HepG2 (cell line): ENCODE measurements around the gene SNAI3. TPM values are rescaled to one million over a fixed set of nuclear protein-coding genes. Genes with fewer than 3 reads are reported as not detected.
A peak's percentile ranks its signal among the peaks of the same experiment; 100 is the strongest.

Experiments
- CBX2 ChIP-seq, 2 experiments: fragments of 200-600 bp in 1 of 2; sonication (generic); formaldehyde crosslinking in 1 of 2; IDR thresholded peaks; 2 replicates each; pipeline versions ENCODE4 v1.7.0 to v1.8.1; 2018 to 2022; ENCODE audit warnings: low read depth in 2 of 2, low read length in 1 of 2, mild to moderate bottlenecking in 1 of 2, missing genetic modification reagents in 1 of 2
- ESRRA ChIP-seq: sonication (generic); formaldehyde crosslinking; IDR thresholded peaks from 2 replicates; pipeline ENCODE4 v1.5.1; 2020; ENCODE audit warnings: mild to moderate bottlenecking, low read depth, missing genetic modification reagents
- FOXA3 ChIP-seq: IDR thresholded peaks from 2 replicates; pipeline ENCODE4 v1.6.1; 2016; ENCODE audit warnings: missing genetic modification reagents, missing compliant biosample characterization
- MXD4 ChIP-seq: IDR thresholded peaks from 2 replicates; pipeline ENCODE4 v1.6.1; 2016; ENCODE audit warnings: mild to moderate bottlenecking, missing biosample characterization, missing genetic modification reagents
- SNAPC2 ChIP-seq: sonication (generic); formaldehyde crosslinking; IDR thresholded peaks from 2 replicates; pipeline ENCODE4 v1.8.1; 2022; ENCODE audit warnings: mild to moderate bottlenecking, missing genetic modification reagents
- SRSF1 ChIP-seq: fragments of 200-400 bp; formaldehyde crosslinking; optimal IDR thresholded peaks from 2 replicates; pipeline ENCODE3; 2017; ENCODE audit warnings: mild to moderate bottlenecking, low read depth, low read length, moderate library complexity
- TAF1 ChIP-seq: sonication (generic); formaldehyde crosslinking; IDR thresholded peaks from 2 replicates; pipeline ENCODE4 v1.4.0; 2020; ENCODE audit warnings: missing genetic modification reagents
- ZNF180 ChIP-seq: sonication (generic); formaldehyde crosslinking; IDR thresholded peaks from 2 replicates; pipeline ENCODE4 v1.4.0; 2020; ENCODE audit warnings: low read depth, missing genetic modification reagents, borderline replicate concordance
- ZNF235 ChIP-seq: sonication (generic); formaldehyde crosslinking; IDR thresholded peaks from 2 replicates; pipeline ENCODE4 v1.8.1; 2023; ENCODE audit warnings: mild to moderate bottlenecking, missing genetic modification reagents, borderline replicate concordance
- ZNF326 ChIP-seq: sonication (generic); formaldehyde crosslinking; IDR thresholded peaks from 2 replicates; pipeline ENCODE4 v1.4.0; 2020; ENCODE audit warnings: missing genetic modification reagents, borderline replicate concordance
- ZNF367 ChIP-seq: sonication (generic); formaldehyde crosslinking; IDR thresholded peaks from 2 replicates; pipeline ENCODE4 v1.4.0; 2020; ENCODE audit warnings: missing genetic modification reagents, borderline replicate concordance
- ZNF460 ChIP-seq: sonication (generic); formaldehyde crosslinking; IDR thresholded peaks from 2 replicates; pipeline ENCODE4 v1.5.1; 2020; ENCODE audit warnings: missing genetic modification reagents, mild to moderate bottlenecking, borderline replicate concordance
- ZNF616 ChIP-seq: sonication (generic); formaldehyde crosslinking; IDR thresholded peaks from 2 replicates; pipeline ENCODE4 v1.5.0; 2020; ENCODE audit warnings: low read depth, mild to moderate bottlenecking, missing genetic modification reagents
- ZNF772 ChIP-seq: sonication (generic); formaldehyde crosslinking; IDR thresholded peaks from 2 replicates; pipeline ENCODE4 v1.5.0; 2020; ENCODE audit warnings: mild to moderate bottlenecking, missing genetic modification reagents
- polyA plus RNA-seq, 8 experiments: library from polyadenylated mRNA; depleted of rRNA in 3 of 8; stranded (reverse) in 7 of 8; unstranded in 1 of 8; fragments of >200 nt; fragmentation: Illumina TruSeq in 4 of 8; extraction: Trizol in 4 of 8; gene quantifications; 2 replicates each; pipeline versions ENCODE4 v1.2.1 to v1.2.3, GENCODE V29; 2011 to 2016; ENCODE audit warnings: low read depth in 4 of 8, missing spikeins in 1 of 8, mixed read lengths in 1 of 8; ENCODE audit not compliant: insufficient read depth in 1 of 8
- total RNA-seq, 5 experiments: library from RNA; depleted of rRNA; stranded (reverse); fragments of >200 nt; fragmentation: Illumina TruSeq; extraction: Trizol; gene quantifications; 2 replicates each; pipeline ENCODE4 v1.2.3, GENCODE V29; 2016; ENCODE audit warnings: low read depth in 1 of 5
- TF ChIP-seq, protein P1 (sequence below): sonication (generic); formaldehyde crosslinking; IDR thresholded peaks from one replicate; pipeline ENCODE4 v1.5.1; 2020; ENCODE audit warnings: mild to moderate bottlenecking, missing genetic modification reagents; ENCODE audit errors: not compliant biosample characterization
- TF ChIP-seq, protein P2 (sequence below): sonication (generic); formaldehyde crosslinking; IDR thresholded peaks from 2 replicates; pipeline ENCODE4 v1.8.1; 2022; ENCODE audit warnings: mild to moderate bottlenecking, missing genetic modification reagents
- TF ChIP-seq, protein P3 (sequence below): sonication (generic); formaldehyde crosslinking; IDR thresholded peaks from 2 replicates; pipeline ENCODE4 v1.4.0; 2020; ENCODE audit warnings: mild to moderate bottlenecking, missing genetic modification reagents
- TF ChIP-seq, protein P4 (sequence below): IDR thresholded peaks from 2 replicates; pipeline ENCODE4 v1.6.1; 2016

SNAI3 gene
- total and polyA plus RNA-seq, 2 of the 13 experiments (the other 11 are each of a cell fraction or from before 2014, with no cell fraction given) = 0.09 to 0.18 TPM

DNA sequence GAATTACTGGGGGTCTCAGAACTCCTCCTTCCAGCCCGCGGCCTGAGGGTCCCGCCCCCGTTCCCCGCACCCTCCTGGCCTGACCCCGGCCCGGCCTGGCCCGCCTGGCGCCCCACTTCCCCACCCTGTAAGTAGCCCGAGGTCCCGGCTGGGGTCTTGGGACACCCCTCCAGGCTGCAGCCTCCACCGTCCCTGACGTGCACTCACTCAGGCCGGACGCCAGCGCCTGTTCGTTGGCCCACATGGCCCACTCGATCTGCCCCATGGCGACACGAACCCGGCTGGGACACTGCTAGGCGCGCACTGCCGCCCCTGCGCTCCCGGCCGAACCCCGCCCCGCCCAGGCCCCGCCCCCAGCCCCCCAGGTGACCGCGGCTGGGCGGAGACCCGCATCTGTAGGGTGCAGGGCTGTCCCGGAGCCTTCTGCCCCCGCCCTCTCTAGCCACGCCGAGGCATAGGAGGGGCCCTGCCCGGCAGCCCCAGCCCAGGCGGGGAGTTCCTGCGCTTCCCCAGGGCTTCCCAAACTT, 35.5 kb downstream of the SNAI3 start, which contains the start of gene CYBA (continued):
- TF ChIP-seq, protein P1, sequence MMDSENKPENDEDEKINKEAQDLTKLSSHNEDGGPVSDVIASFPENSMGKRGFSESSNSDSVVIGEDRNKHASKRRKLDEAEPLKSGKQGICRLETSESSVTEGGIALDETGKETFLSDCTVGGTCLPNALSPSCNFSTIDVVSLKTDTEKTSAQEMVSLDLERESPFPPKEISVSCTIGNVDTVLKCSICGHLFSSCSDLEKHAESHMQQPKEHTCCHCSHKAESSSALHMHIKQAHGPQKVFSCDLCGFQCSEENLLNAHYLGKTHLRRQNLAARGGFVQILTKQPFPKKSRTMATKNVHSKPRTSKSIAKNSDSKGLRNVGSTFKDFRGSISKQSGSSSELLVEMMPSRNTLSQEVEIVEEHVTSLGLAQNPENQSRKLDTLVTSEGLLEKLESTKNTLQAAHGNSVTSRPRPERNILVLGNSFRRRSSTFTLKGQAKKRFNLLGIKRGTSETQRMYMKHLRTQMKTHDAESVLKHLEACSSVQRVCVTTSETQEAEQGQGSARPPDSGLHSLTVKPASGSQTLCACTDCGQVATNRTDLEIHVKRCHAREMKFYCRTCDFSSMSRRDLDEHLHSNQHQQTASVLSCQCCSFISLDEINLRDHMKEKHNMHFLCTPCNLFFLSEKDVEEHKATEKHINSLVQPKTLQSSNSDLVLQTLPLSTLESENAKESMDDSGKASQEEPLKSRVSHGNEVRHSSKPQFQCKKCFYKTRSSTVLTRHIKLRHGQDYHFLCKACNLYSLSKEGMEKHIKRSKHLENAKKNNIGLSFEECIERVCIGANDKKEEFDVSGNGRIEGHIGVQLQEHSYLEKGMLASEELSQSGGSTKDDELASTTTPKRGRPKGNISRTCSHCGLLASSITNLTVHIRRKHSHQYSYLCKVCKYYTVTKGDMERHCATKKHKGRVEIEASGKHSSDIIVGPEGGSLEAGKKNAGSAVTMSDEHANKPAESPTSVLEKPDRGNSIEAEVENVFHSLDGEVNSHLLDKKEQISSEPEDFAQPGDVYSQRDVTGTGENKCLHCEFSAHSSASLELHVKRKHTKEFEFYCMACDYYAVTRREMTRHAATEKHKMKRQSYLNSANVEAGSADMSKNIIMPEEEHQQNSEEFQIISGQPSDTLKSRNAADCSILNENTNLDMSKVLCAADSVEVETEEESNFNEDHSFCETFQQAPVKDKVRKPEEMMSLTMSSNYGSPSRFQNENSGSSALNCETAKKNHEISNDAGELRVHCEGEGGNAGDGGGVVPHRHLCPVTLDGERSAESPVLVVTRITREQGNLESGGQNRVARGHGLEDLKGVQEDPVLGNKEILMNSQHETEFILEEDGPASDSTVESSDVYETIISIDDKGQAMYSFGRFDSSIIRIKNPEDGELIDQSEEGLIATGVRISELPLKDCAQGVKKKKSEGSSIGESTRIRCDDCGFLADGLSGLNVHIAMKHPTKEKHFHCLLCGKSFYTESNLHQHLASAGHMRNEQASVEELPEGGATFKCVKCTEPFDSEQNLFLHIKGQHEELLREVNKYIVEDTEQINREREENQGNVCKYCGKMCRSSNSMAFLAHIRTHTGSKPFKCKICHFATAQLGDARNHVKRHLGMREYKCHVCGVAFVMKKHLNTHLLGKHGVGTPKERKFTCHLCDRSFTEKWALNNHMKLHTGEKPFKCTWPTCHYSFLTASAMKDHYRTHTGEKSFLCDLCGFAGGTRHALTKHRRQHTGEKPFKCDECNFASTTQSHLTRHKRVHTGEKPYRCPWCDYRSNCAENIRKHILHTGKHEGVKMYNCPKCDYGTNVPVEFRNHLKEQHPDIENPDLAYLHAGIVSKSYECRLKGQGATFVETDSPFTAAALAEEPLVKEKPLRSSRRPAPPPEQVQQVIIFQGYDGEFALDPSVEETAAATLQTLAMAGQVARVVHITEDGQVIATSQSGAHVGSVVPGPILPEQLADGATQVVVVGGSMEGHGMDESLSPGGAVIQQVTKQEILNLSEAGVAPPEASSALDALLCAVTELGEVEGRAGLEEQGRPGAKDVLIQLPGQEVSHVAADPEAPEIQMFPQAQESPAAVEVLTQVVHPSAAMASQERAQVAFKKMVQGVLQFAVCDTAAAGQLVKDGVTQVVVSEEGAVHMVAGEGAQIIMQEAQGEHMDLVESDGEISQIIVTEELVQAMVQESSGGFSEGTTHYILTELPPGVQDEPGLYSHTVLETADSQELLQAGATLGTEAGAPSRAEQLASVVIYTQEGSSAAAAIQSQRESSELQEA (CRISPR knock-in tag) = peak; percentile 14
- peak; percentile 97 for TF ChIP-seq ZNF326 (CRISPR knock-in tag)
- no peak for TF ChIP-seq SRSF1
- TF ChIP-seq, protein P2, sequence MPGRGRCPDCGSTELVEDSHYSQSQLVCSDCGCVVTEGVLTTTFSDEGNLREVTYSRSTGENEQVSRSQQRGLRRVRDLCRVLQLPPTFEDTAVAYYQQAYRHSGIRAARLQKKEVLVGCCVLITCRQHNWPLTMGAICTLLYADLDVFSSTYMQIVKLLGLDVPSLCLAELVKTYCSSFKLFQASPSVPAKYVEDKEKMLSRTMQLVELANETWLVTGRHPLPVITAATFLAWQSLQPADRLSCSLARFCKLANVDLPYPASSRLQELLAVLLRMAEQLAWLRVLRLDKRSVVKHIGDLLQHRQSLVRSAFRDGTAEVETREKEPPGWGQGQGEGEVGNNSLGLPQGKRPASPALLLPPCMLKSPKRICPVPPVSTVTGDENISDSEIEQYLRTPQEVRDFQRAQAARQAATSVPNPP = peak; percentile 6; the same call in 1 of the 2 replicates
- TF ChIP-seq SNAPC2 (CRISPR knock-in tag) = 0 out of 2 replicates have a peak, but pooled peaks have one; percentile 8
- no peak for TF ChIP-seq FOXA3 (CRISPR knock-in tag)
- TF ChIP-seq ZNF616 (CRISPR knock-in tag) = 0 out of 2 replicates have a peak, but pooled peaks have one; percentile 86
- no peak; the same call in 1 of the 2 replicates for TF ChIP-seq ZNF772 (CRISPR knock-in tag)
- TF ChIP-seq ZNF367 = 0 out of 2 replicates have a peak, but pooled peaks have one; percentile 13
- no peak for TF ChIP-seq CBX2 (IDR thresholded peaks at IDR 0.05; ENCODE audit: low read depth, low read length)
- TF ChIP-seq CBX2 (CRISPR knock-in tag; IDR thresholded peaks at IDR 0.05; ENCODE audit: low read depth) = 0 out of 2 replicates have a peak, but pooled peaks have one; percentile 28
- TF ChIP-seq ZNF235 (CRISPR knock-in tag) = no peak; the same call in 1 of the 2 replicates
- TF ChIP-seq TAF1 (CRISPR knock-in tag) = peak; percentile 90
- TF ChIP-seq ZNF460 (CRISPR knock-in tag) = no peak
- TF ChIP-seq, protein P3, sequence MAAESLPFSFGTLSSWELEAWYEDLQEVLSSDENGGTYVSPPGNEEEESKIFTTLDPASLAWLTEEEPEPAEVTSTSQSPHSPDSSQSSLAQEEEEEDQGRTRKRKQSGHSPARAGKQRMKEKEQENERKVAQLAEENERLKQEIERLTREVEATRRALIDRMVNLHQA (CRISPR knock-in tag) = 0 out of 2 replicates have a peak, but pooled peaks have one; percentile 22
- TF ChIP-seq ZNF180 (CRISPR knock-in tag) = no peak
- 0 out of 2 replicates have a peak, but pooled peaks have one; percentile 80 for TF ChIP-seq MXD4 (CRISPR knock-in tag)
- TF ChIP-seq, protein P4, sequence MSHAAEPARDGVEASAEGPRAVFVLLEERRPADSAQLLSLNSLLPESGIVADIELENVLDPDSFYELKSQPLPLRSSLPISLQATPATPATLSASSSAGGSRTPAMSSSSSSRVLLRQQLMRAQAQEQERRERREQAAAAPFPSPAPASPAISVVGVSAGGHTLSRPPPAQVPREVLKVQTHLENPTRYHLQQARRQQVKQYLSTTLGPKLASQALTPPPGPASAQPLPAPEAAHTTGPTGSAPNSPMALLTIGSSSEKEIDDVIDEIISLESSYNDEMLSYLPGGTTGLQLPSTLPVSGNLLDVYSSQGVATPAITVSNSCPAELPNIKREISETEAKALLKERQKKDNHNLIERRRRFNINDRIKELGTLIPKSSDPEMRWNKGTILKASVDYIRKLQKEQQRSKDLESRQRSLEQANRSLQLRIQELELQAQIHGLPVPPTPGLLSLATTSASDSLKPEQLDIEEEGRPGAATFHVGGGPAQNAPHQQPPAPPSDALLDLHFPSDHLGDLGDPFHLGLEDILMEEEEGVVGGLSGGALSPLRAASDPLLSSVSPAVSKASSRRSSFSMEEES (CRISPR knock-in tag) = no peak
- TF ChIP-seq ESRRA = no peak
